SK-N-SH treated with all-trans-retinoic acid at 6 μM for 48 hours (cell line): ENCODE measurements around the gene BBS9.
A peak's percentile ranks its signal among the peaks of the same experiment; 100 is the strongest.

Experiments used
- ATAC-seq: fragments of 200-7000 bp; cut with Tn5 transposase; 3 replicates; pipeline ENCODE4 v1.9.1; 2020; ENCODE audit warnings: mild to moderate bottlenecking, moderate library complexity
- ARNTL ChIP-seq: fragments of 450-650 bp; formaldehyde crosslinking; IDR thresholded peaks from 2 replicates; pipeline ENCODE4 v1.5.0; 2020; ENCODE audit warnings: low read depth, mild to moderate bottlenecking, moderate library complexity, borderline replicate concordance
- BACH2 ChIP-seq: fragments of 250-450 bp; sonication (Bioruptor Pico); IDR thresholded peaks from 2 replicates; pipeline ENCODE4 v1.9.0; 2021; ENCODE audit warnings: mild to moderate bottlenecking, borderline replicate concordance
- CSDC2 ChIP-seq: fragments of 250-450 bp; sonication (Bioruptor Pico); IDR thresholded peaks from 2 replicates; pipeline ENCODE4 v1.5.0; 2020; ENCODE audit warnings: mild to moderate bottlenecking, moderate library complexity
- OSR1 ChIP-seq: fragments of 250-450 bp; sonication (Bioruptor Pico); IDR thresholded peaks from 2 replicates; pipeline ENCODE4 v1.8.0; 2022; ENCODE audit warnings: moderate library complexity, mild to moderate bottlenecking, inconsistent platforms
- PPARA ChIP-seq: fragments of 250-450 bp; sonication (Bioruptor Pico); IDR thresholded peaks from 2 replicates; pipeline ENCODE4 v1.5.0; 2020; ENCODE audit warnings: mild to moderate bottlenecking, borderline replicate concordance
- TCF4 ChIP-seq: fragments of 250-450 bp; sonication (Bioruptor Pico); IDR thresholded peaks from 2 replicates; pipeline ENCODE4 v1.8.0; 2021; ENCODE audit warnings: mild to moderate bottlenecking, moderate library complexity, borderline replicate concordance
- TOX ChIP-seq: fragments of 250-450 bp; sonication (Bioruptor Pico); IDR thresholded peaks from 2 replicates; pipeline ENCODE4 v1.8.0; 2021; ENCODE audit warnings: mild to moderate bottlenecking, moderate library complexity, borderline replicate concordance
- ZFP3 ChIP-seq: fragments of 250-450 bp; sonication (Bioruptor Pico); IDR thresholded peaks from 2 replicates; pipeline ENCODE4 v1.5.0; 2020; ENCODE audit warnings: mild to moderate bottlenecking, moderate library complexity
- ZFP30 ChIP-seq: fragments of 450-650 bp; formaldehyde crosslinking; IDR thresholded peaks from 2 replicates; pipeline ENCODE4 v1.5.0; 2022; ENCODE audit warnings: mild to moderate bottlenecking, moderate library complexity
- ZNF565 ChIP-seq: fragments of 450-650 bp; formaldehyde crosslinking; conservative IDR thresholded peaks from 2 replicates; pipeline ENCODE4 v1.5.0; 2020; ENCODE audit warnings: low read depth, mild to moderate bottlenecking, moderate library complexity
- ZNF70 ChIP-seq: fragments of 450-650 bp; formaldehyde crosslinking; IDR thresholded peaks from 2 replicates; pipeline ENCODE4 v1.5.0; 2020; ENCODE audit warnings: mild to moderate bottlenecking, moderate library complexity
- ZNF8 ChIP-seq: fragments of 450-650 bp; formaldehyde crosslinking; IDR thresholded peaks from 2 replicates; pipeline ENCODE4 v1.5.0; 2020; ENCODE audit warnings: mild to moderate bottlenecking, moderate library complexity
- TF ChIP-seq, protein P1 (sequence below): fragments of 250-450 bp; sonication (Bioruptor Pico); IDR thresholded peaks from 2 replicates; pipeline ENCODE4 v1.5.0; 2020; ENCODE audit warnings: mild to moderate bottlenecking, moderate library complexity
- TF ChIP-seq, protein P2 (sequence below): fragments of 250-450 bp; sonication (Bioruptor Pico); IDR thresholded peaks from 2 replicates; pipeline ENCODE4 v1.8.0; 2021; ENCODE audit warnings: low read depth, mild to moderate bottlenecking, moderate library complexity, borderline replicate concordance
- TF ChIP-seq, protein P3 (sequence below): fragments of 250-450 bp; sonication (Bioruptor Pico); IDR thresholded peaks from 2 replicates; pipeline ENCODE4 v1.5.1; 2020; ENCODE audit warnings: low read depth, mild to moderate bottlenecking, moderate library complexity
- TF ChIP-seq, protein P4 (sequence below): fragments of 250-450 bp; sonication (Bioruptor Pico); IDR thresholded peaks from 2 replicates; pipeline ENCODE4 v1.5.1; 2021; ENCODE audit warnings: mild to moderate bottlenecking, moderate library complexity

Gene BBS9

DNA sequence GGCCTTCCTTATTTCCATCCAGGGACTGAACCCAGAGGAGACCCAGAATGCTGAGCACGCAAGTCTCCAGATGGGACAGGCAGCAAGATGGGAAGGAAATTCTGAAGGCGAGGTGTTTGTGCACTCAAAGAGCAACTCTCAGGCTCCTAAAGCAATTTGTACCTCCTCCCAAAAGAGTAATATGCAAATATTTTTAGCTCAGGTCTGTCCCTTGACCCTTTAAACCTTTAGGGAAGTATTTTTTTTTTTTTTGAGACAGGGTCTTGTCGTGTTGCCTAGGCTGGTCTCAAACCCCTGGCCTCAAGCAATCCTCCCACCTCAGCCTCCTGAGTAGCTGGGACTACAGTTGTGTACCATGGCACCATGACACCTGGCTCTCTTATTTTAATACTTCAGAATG, 28.6 kb upstream of the BBS9 start (continued):
- TF ChIP-seq, protein P1, sequence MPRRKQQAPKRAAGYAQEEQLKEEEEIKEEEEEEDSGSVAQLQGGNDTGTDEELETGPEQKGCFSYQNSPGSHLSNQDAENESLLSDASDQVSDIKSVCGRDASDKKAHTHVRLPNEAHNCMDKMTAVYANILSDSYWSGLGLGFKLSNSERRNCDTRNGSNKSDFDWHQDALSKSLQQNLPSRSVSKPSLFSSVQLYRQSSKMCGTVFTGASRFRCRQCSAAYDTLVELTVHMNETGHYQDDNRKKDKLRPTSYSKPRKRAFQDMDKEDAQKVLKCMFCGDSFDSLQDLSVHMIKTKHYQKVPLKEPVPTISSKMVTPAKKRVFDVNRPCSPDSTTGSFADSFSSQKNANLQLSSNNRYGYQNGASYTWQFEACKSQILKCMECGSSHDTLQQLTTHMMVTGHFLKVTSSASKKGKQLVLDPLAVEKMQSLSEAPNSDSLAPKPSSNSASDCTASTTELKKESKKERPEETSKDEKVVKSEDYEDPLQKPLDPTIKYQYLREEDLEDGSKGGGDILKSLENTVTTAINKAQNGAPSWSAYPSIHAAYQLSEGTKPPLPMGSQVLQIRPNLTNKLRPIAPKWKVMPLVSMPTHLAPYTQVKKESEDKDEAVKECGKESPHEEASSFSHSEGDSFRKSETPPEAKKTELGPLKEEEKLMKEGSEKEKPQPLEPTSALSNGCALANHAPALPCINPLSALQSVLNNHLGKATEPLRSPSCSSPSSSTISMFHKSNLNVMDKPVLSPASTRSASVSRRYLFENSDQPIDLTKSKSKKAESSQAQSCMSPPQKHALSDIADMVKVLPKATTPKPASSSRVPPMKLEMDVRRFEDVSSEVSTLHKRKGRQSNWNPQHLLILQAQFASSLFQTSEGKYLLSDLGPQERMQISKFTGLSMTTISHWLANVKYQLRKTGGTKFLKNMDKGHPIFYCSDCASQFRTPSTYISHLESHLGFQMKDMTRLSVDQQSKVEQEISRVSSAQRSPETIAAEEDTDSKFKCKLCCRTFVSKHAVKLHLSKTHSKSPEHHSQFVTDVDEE: no peak
- TF ChIP-seq TCF4 (CRISPR knock-in tag): no peak
- no peak for TF ChIP-seq CSDC2 (CRISPR knock-in tag)
- TF ChIP-seq, all 23 proteins: peak for 0

DNA sequence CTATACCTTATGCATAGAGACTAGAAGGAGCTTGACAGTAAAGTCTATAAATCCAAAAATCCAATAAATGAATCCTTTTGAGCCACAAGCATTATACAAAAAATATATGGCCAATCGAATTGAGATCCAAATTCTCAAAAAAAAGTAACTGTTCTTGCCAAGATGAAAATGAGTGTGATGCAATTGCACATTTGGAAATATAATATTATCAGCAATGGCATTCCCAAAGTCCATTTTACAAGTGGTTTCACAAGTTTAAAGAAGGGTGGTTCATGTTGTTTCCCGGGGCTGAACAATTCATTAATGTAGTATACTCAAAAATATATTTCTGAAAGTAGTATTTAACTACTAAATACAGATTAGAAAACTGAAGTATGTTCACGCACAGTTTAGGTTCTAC, 27.5 kb upstream of the BBS9 start:
- no peak for TF ChIP-seq ARNTL (CRISPR knock-in tag)
- TF ChIP-seq BACH2 (CRISPR knock-in tag): no peak
- TF ChIP-seq ZFP3 (CRISPR knock-in tag): no peak
- TF ChIP-seq TCF4 (CRISPR knock-in tag): no peak
- no peak for TF ChIP-seq ZFP30 (CRISPR knock-in tag)
- TF ChIP-seq, all 23 proteins: peak for 0
- no peak for ATAC-seq

DNA sequence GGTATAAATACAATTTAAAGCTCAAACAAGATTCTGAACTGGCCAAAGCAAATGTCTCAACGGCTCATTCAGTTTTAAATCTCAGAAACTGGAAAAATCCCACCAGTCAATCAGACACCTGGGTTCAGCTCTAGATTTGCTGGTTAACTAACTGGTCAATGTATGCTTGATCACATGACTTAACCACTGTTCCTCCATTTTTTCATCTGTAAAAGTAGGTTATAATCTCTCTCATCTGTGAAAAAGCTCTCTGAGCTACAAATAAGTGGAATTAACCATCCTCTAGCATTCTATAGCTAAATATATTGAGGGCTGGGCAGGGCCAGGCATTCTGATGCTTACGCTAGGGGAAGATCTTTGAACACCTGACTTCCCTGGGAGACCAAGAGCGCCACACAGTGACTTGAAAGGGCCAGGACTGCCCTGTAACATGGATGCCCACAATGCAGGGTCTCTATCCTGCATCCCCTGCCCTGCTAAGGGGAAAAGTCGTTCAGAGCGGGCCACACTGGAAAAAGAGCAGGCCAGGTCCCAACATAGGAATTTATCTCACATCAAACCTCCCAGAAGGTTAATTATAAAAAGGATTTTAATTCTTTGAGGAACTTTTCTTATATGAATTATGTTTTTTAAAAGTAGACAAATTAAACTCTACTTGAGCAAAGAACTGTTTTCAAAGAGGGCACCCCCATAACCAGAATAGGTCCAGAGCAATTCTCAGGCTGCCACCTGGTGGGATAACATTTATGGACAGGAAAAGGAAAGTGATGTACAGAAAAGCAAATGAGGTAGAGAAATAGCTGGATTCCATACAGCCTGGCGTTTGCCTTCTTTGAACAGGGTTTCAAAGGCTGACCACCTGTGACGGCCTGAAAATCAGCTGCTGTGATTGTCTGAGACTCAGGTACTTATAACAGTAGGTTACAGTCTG, 22.0 kb upstream of the BBS9 start:
- TF ChIP-seq ZNF70 (CRISPR knock-in tag) (no peak), ZNF565 (CRISPR knock-in tag) (no peak)
- peak; percentile 69 for ATAC-seq

DNA sequence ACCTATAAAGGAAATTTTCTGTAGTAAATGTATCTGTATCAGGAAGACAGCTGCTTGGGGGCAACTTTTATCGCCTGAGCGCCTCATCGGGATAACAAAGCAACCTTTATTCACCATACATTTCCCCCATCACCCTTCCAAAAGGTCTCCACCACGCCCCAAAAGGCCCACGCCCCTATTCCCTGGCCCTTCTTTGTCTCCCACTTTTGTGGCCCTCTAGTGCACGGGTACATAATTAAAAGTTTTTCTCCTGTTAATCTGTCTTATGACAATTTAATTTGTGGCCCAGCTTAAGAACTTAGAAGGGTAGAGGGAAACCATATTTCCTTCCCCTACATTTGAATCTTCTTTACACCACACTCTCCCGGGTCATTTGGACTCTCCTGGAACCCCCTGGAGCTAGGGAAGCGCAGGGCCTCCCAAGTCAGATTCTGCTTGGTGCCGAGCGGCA, 20.8 kb upstream of the BBS9 start:
- peak; percentile 67 for ATAC-seq
- TF ChIP-seq ZNF8 (CRISPR knock-in tag): no peak
- TF ChIP-seq, protein P2, sequence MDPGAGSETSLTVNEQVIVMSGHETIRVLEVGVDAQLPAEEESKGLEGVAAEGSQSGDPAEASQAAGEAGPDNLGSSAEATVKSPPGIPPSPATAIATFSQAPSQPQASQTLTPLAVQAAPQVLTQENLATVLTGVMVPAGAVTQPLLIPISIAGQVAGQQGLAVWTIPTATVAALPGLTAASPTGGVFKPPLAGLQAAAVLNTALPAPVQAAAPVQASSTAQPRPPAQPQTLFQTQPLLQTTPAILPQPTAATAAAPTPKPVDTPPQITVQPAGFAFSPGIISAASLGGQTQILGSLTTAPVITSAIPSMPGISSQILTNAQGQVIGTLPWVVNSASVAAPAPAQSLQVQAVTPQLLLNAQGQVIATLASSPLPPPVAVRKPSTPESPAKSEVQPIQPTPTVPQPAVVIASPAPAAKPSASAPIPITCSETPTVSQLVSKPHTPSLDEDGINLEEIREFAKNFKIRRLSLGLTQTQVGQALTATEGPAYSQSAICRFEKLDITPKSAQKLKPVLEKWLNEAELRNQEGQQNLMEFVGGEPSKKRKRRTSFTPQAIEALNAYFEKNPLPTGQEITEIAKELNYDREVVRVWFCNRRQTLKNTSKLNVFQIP (CRISPR knock-in tag): no peak
- TF ChIP-seq, protein P3, sequence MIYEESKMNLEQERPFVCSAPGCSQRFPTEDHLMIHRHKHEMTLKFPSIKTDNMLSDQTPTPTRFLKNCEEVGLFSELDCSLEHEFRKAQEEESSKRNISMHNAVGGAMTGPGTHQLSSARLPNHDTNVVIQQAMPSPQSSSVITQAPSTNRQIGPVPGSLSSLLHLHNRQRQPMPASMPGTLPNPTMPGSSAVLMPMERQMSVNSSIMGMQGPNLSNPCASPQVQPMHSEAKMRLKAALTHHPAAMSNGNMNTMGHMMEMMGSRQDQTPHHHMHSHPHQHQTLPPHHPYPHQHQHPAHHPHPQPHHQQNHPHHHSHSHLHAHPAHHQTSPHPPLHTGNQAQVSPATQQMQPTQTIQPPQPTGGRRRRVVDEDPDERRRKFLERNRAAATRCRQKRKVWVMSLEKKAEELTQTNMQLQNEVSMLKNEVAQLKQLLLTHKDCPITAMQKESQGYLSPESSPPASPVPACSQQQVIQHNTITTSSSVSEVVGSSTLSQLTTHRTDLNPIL: no peak
- TF ChIP-seq, all 23 proteins: peak for 0

DNA sequence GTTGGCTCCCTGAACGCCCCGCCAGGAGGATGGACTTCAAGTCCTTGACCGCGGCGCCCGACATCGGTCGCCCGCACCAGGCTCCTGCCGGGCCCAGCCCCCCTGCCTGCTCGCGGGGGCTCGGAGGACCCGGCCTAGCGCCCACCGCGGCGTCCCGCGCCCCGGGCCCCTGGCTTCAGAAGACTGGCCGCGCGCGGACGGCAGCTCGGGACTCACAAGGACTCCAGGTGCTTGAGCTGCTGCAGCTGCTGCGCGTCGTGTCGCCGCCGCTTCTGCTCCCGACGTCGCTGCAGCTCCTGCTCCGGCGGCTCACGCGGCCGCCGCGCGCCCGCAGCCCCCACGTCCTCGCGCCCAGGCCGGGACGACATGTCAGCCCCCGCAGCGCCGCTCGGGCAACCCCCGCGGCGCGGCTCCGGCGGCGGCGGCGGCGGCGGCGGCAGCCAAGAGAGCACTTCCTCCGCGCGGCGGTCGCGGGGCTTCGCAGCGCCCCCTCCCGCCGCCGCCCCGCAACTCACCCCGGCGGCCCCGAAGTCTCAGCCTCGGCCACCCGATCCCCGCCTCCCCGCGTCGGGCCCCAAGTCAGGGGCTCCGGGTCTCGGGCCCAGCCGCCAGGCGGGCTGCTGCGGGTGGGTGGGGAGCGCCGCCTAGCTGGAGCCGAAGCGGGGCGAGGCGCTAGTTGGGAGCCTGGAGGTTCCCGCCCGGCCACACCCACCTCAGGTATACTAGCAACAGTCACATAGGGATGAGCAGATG, 20.2 kb upstream of the BBS9 start, which contains the start of gene RP9:
Gene RP9 (minus strand): TSS at position 400 of the 753 bp plus-strand sequence. CDS start 32 bp downstream, at position 368.
- no peak for TF ChIP-seq TOX
- TF ChIP-seq, protein P4, sequence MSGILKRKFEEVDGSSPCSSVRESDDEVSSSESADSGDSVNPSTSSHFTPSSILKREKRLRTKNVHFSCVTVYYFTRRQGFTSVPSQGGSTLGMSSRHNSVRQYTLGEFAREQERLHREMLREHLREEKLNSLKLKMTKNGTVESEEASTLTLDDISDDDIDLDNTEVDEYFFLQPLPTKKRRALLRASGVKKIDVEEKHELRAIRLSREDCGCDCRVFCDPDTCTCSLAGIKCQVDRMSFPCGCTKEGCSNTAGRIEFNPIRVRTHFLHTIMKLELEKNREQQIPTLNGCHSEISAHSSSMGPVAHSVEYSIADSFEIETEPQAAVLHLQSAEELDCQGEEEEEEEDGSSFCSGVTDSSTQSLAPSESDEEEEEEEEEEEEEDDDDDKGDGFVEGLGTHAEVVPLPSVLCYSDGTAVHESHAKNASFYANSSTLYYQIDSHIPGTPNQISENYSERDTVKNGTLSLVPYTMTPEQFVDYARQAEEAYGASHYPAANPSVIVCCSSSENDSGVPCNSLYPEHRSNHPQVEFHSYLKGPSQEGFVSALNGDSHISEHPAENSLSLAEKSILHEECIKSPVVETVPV (CRISPR knock-in tag): no peak
- TF ChIP-seq, protein P1: 0 out of 2 replicates have a peak, but pooled peaks have one; percentile 58
- TF ChIP-seq OSR1: no peak
- TF ChIP-seq PPARA: 0 out of 2 replicates have a peak, but pooled peaks have one; percentile 20
- no peak for TF ChIP-seq ARNTL (CRISPR knock-in tag)
- TF ChIP-seq, protein P2 (CRISPR knock-in tag): no peak
- TF ChIP-seq, protein P3: no peak
- ATAC-seq: peak; percentile 90
